ENCODE measurements around the gene SMARCD2.
"Not testable (repeated sequence)": the region's sequence is repeated elsewhere in the genome, so short reads cannot be mapped to it uniquely, and the experiment has no call there.

Gene SMARCD2

DNA sequence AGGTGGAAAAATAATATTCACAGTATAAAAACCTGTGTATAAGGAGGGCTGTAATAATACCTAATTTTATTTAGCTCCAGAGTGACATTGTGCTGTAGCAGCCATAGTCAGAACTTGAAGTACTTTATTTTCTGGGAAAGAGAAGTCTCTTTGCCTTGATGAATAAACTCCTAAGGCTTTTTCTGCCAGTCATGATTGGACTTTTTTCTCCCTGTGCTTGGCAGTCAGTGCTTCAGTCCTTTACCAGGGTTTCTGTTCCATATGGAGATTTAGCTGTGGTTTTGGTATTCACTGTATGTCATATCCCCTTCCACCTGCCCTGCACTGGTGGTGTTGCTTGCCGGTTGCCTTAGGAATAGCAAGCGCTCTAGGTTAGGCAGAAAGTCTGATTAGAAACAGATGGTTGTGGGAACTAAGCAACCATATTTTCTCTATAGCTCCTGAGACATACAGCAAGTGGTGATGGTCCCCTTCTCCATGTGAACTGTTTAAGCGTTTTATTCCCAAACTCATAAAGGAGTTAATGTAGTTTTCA lies 43.8 kb downstream of the SMARCD2 start:
- DNase-seq: no peak

DNA sequence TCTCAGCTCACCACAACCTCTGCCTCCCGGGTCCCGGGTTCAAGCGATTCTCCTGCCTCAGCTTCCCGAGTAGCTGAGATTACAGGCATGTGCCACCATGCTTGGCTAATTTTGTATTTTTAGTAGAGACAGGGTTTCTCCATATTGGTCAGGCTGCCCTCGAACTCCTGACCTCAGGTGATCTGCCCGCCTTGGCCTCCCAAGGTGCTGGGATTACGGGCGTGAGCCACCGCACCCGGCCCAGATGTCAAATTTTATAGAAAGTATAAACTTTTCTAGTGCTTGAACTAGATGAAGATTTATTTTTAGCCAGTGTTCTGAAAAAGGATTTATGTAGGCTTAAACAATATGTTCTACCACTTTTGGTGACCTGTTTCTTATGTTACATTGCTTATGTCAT lies 46.1 kb downstream of the SMARCD2 start:
- DNase-seq: not testable (repeated sequence)

DNA sequence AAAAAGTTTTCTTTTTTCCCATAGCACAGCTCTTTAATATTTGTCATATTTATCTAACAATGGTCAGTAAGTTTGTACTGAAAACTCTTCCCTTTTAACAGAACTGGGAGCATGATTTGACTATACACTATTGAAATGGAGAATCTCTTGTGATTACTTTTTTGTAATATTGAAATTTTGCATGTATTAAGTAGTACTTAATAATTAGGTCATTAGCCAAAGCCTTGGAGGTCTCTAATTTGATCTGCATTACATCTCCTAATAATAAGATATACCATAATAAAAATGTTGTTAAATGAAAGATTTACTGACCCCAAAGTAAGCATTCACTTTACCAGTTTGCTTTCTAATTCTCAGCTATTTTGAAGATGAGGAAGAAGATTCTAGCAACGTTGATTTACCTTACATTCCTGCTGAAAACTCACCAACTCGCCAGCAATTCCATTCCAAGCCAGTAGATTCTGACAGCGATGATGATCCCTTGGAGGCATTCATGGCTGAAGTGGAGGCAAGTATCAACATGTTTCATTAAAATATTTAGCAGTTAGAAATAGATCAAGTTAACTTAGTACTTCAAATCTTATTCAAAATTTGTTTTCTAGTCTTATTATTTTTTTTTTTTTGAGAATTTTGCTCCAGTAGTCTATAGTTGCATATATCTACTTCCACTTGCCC lies 50.3 kb downstream of the SMARCD2 start:
- DNase-seq: no peak

DNA sequence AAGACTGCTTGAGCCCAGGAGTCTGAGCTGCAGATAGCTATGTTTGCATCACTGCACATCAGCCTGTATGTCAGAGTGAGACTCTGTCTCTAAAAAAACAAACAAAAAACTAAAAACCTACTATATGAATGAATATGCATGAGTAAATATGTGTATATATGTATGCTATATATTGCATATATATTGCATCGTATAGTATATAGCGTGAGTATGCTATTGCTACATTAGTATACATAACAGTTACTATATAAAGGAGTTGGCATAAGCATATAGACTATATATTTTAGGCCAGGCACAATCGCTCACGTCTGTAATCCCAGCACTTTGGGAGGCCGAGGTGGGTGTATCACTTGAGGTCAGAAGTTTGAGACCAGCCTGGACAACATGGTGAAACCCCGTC lies 52.4 kb downstream of the SMARCD2 start:
- DNase-seq: no peak

- no peak for DNase-seq
Measured at GRCh38 chr17:63786971-63787711, 55.3 kb downstream of the SMARCD2 start.

DNA sequence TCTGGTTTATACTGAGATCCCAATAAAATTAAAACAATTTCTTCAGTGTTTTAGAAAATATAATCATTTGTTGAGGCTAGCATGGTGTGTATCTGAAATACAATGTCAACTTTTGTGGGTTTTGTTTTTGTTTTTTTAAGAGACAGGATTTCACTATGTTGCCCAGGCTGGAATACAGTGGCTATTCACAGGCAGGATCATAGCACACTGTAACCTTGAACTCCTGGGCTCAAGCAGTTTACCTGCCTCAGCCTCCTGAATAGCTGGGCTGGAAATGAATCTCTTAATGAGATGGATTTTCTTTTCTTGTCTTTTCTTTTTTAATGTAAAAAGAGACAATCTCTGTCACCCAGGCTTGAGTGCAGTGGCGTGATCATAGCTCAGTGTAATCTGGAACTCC lies 56.4 kb downstream of the SMARCD2 start:
- DNase-seq: no peak

GRCh38 chr17:63785556-63785955 lies 56.9 kb downstream of the SMARCD2 start:
- no peak for DNase-seq

- DNase-seq: no peak
Measured at GRCh38 chr17:63783522-63783921, 59.0 kb downstream of the SMARCD2 start.
